Esophagus muscularis mucosa (tissue), 4 donors: Measurements from ENCODE around the gene IQCK.

Experiments
- EP300 ChIP-seq: sonication (generic); formaldehyde crosslinking; IDR thresholded peaks from one replicate; pipeline ENCODE4 v1.6.1; 2017; ENCODE audit warnings: antibody characterized with exemption
- POLR2A ChIP-seq: fragments of 450-650 bp; IDR thresholded peaks from one replicate; pipeline ENCODE4 v1.6.1; 2017; ENCODE audit warnings: antibody characterized with exemption, moderate library complexity, mild to moderate bottlenecking, low read depth
- POLR2AphosphoS5 ChIP-seq, 2 donors: sonication (generic); formaldehyde crosslinking; IDR thresholded peaks; one replicate each; pipeline ENCODE4 v1.6.1; 2017; ENCODE audit warnings: antibody characterized with exemption in 2 of 2
- TF ChIP-seq, protein P1 (sequence below), 3 experiments: fragments of 200-600 bp in 2 of 3; fragments of 450-650 bp in 1 of 3; sonication (generic) in 2 of 3; IDR thresholded peaks; one replicate each; pipeline ENCODE4 v1.5.1; 2017 to 2019; ENCODE audit warnings: antibody characterized with exemption in 3 of 3, mild to moderate bottlenecking in 2 of 3, moderate library complexity in 1 of 3

GRCh38 chr16:19672378-19672777 is 45.7 kb upstream of the IQCK start:
- TF ChIP-seq, protein P1, sequence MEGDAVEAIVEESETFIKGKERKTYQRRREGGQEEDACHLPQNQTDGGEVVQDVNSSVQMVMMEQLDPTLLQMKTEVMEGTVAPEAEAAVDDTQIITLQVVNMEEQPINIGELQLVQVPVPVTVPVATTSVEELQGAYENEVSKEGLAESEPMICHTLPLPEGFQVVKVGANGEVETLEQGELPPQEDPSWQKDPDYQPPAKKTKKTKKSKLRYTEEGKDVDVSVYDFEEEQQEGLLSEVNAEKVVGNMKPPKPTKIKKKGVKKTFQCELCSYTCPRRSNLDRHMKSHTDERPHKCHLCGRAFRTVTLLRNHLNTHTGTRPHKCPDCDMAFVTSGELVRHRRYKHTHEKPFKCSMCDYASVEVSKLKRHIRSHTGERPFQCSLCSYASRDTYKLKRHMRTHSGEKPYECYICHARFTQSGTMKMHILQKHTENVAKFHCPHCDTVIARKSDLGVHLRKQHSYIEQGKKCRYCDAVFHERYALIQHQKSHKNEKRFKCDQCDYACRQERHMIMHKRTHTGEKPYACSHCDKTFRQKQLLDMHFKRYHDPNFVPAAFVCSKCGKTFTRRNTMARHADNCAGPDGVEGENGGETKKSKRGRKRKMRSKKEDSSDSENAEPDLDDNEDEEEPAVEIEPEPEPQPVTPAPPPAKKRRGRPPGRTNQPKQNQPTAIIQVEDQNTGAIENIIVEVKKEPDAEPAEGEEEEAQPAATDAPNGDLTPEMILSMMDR (IDR thresholded peaks at IDR 0.05): no peak
- no peak for TF ChIP-seq POLR2A
- TF ChIP-seq POLR2AphosphoS5 (IDR thresholded peaks at IDR 0.05): no peak
- no peak for TF ChIP-seq EP300
